Upper lobe of left lung (tissue), 4 donors: ENCODE data around the gene OLFM3.

Experiments
- CTCF ChIP-seq, 6 experiments: fragments of 450-650 bp in 4 of 6; fragments of 200-600 bp in 2 of 6; sonication (generic) in 2 of 6; IDR thresholded peaks; one replicate each; pipeline ENCODE4 v1.5.1; 2016 to 2019; ENCODE audit warnings: antibody characterized with exemption in 6 of 6
- POLR2A ChIP-seq, 4 donors: fragments of 450-650 bp; IDR thresholded peaks; one replicate each; pipeline ENCODE4 v1.5.1; 2016 to 2017; ENCODE audit warnings: antibody characterized with exemption in 4 of 4, mild to moderate bottlenecking in 2 of 4

- TF ChIP-seq POLR2A (IDR thresholded peaks at IDR 0.05) (no peak), CTCF (IDR thresholded peaks at IDR 0.05) (no peak)
These were observed 199.0 kb downstream of the OLFM3 start for GRCh38 chr1:101797722-101798121.
